ENCODE results near the gene TBCK. TPM values are rescaled to one million over a fixed set of nuclear protein-coding genes. Genes with fewer than 3 reads are reported as not detected.
"Not testable (repeated sequence)": the region's sequence is repeated elsewhere in the genome, so short reads cannot be mapped to it uniquely, and the experiment has no call there.

The TBCK gene
- total and polyA plus RNA-seq, 2 donors (not counting 3 experiments of a cell fraction or from before 2014, with no cell fraction given) = 18.2 to 38.6 TPM

DNA sequence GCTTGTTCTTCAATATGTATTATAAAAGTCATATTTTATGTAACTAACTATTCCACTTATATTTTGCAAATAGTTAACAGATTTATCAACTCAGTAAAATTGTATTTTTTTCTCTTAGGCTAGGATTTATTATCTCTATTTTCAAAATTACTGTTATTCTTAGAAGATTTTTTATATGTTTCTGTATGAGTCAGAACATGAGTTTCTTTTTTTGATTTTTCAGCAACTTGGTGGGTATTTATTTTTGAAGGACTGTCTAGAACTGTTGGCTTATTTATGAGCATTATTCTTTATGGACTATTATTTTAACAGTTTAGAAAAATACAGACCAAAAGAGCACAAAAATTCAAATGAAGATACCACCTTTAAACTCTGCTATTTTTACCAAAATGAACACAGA is 7.1 kb upstream of the TBCK start:
- Histone ChIP-seq H3K4me3 (replicated peaks in 1 of 3; ENCODE audit: insufficient read depth in 1 of 3, low read depth in 1 of 3, low read length in 3 of 3) (no peak overlapping the region), H3K9me3 (replicated peaks; ENCODE audit: control insufficient read depth, insufficient read depth, low read length) (no peaks in the 10 kb centered on the region), H3K27me3 (ENCODE audit: control insufficient read depth in 2 of 2, insufficient read depth in 2 of 2, low read length in 2 of 2) (no peaks in the 10 kb centered on the region), H4K20me1 (replicated peaks; ENCODE audit: control insufficient read depth, extremely low read depth, insufficient read depth, low read length) (peaks cover 3% of the 10 kb centered on the region), H3K9me1 (replicated peaks; ENCODE audit: control insufficient read depth, extremely low read depth, insufficient read depth, low read length) (no peaks in the 10 kb centered on the region), H3K4me2 (ENCODE audit: insufficient read depth, low read length) (no peak overlapping the region), H3K4me1 (ENCODE audit: control insufficient read depth, extremely low read depth, insufficient read depth, low read length) (no peaks in the 10 kb centered on the region), H3K79me2 (ENCODE audit: control insufficient read depth, insufficient read depth, low read length) (peaks cover 37% of the 10 kb centered on the region), H3K27ac (ENCODE audit: insufficient read depth, low read depth, low read length) (no peak overlapping the region), H3K9ac (replicated peaks; ENCODE audit: extremely low read depth, insufficient read depth, low read length) (no peak overlapping the region), H2AFZ (ENCODE audit: low read depth, low read length) (no peak overlapping the region), H3K36me3 (ENCODE audit: control insufficient read depth in 2 of 2, extremely low read depth in 1 of 2, insufficient read depth in 2 of 2, low read length in 2 of 2) (peaks cover 0 to 3% of the 10 kb centered on the region in 2 experiments)
- intact Hi-C loops (cut with micrococcal nuclease) (no loop called here), dilution Hi-C loops (cut with MboI; ENCODE audit: extremely low pct_ligation_motif_present, low sequenced_read_pairs) (no loop called here)
- BruUV-seq (replicated peaks) = no TSS peak
- POLR2A ChIA-PET = no interaction called here
- no peak for TF ChIP-seq MYC (IDR thresholded peaks at IDR 0.05; ENCODE audit: low read depth, low read length)
- TF ChIP-seq, protein P1, sequence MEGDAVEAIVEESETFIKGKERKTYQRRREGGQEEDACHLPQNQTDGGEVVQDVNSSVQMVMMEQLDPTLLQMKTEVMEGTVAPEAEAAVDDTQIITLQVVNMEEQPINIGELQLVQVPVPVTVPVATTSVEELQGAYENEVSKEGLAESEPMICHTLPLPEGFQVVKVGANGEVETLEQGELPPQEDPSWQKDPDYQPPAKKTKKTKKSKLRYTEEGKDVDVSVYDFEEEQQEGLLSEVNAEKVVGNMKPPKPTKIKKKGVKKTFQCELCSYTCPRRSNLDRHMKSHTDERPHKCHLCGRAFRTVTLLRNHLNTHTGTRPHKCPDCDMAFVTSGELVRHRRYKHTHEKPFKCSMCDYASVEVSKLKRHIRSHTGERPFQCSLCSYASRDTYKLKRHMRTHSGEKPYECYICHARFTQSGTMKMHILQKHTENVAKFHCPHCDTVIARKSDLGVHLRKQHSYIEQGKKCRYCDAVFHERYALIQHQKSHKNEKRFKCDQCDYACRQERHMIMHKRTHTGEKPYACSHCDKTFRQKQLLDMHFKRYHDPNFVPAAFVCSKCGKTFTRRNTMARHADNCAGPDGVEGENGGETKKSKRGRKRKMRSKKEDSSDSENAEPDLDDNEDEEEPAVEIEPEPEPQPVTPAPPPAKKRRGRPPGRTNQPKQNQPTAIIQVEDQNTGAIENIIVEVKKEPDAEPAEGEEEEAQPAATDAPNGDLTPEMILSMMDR (IDR thresholded peaks at IDR 0.05; ENCODE audit: extremely low read depth in 1 of 2, insufficient read depth in 1 of 2, low read depth in 1 of 2, low read length in 2 of 2) = no peak
- no peak for TF ChIP-seq POLR2AphosphoS5 (IDR thresholded peaks at IDR 0.05; ENCODE audit: insufficient read depth, low read depth, low read length)
- TF ChIP-seq FOS (IDR thresholded peaks at IDR 0.05; ENCODE audit: borderline replicate concordance, insufficient read depth, low read length) = no peak
- no peak for TF ChIP-seq GATA2 (IDR thresholded peaks at IDR 0.05; ENCODE audit: insufficient read depth, insufficient read length, low read depth, low read length)
- TF ChIP-seq, protein P2, sequence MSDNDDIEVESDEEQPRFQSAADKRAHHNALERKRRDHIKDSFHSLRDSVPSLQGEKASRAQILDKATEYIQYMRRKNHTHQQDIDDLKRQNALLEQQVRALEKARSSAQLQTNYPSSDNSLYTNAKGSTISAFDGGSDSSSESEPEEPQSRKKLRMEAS (IDR thresholded peaks at IDR 0.05; ENCODE audit: insufficient read depth, insufficient read length) = no peak
- CTCF ChIA-PET = interaction anchor here (0.8 kb wide), 1 partner anchor 57 kb away, joined by 3 read pairs; no protein-coding TSS in a partner anchor
- DNase-seq (ENCODE audit: low read depth, low spot score) (no peak), FAIRE-seq (no peak)

DNA sequence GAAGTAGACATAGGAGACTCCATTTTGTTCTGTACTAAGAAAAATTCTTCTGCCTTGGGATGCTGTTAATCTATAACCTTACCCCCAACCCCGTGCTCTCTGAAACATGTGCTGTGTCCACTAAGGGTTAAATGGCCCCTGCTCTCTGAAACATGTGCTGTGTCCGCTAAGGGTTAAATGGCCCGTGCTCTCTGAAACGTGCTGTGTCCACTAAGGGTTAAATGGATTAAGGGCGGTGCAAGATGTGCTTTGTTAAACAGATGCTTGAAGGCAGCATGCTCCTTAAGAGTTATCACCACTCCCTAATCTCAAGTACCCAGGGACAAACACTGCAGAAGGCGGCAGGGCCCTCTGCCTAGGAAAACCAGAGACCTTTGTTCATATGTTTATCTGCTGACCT is 5.8 kb upstream of the TBCK start:
- CTCF ChIA-PET; intact Hi-C loops (cut with micrococcal nuclease): not testable (repeated sequence)
- peaks cover 50% of the 10 kb centered on the region for H3K79me2 ChIP-seq (ENCODE audit: control insufficient read depth, insufficient read depth, low read length)

DNA sequence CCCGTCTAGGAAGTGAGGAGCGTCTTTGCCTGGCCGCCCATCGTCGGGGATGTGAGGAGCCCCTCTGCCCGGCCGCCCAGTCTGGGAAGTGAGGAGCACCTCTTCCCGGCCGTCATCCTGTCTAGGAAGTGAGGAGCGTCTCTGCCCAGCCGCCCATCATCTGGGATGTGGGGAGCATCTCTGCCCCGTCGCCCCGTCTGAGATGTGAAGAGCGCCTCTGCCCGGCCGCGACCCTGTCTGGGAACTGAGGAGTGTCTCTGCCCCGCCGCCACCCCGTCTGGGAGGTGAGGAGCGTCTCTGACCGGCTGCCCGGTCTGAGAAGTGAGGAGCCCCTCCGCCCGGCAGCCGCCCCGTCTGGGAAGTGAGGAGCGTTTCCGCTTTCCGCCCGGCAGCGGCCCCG is 5.2 kb upstream of the TBCK start:
- H3K36me3 ChIP-seq (ENCODE audit: control insufficient read depth in 2 of 2, extremely low read depth in 1 of 2, insufficient read depth in 2 of 2, low read length in 2 of 2); DNase-seq (ENCODE audit: low read depth, low spot score); H3K4me3 ChIP-seq (replicated peaks in 1 of 3; ENCODE audit: insufficient read depth in 1 of 3, low read depth in 1 of 3, low read length in 3 of 3); H3K9me1 ChIP-seq (replicated peaks; ENCODE audit: control insufficient read depth, extremely low read depth, insufficient read depth, low read length); FAIRE-seq; intact Hi-C loops (cut with micrococcal nuclease); dilution Hi-C loops (cut with MboI; ENCODE audit: extremely low pct_ligation_motif_present, low sequenced_read_pairs); H2AFZ ChIP-seq (ENCODE audit: low read depth, low read length); H3K4me2 ChIP-seq (ENCODE audit: insufficient read depth, low read length); H3K9me3 ChIP-seq (replicated peaks; ENCODE audit: control insufficient read depth, insufficient read depth, low read length); H3K27ac ChIP-seq (ENCODE audit: insufficient read depth, low read depth, low read length); H3K27me3 ChIP-seq (ENCODE audit: control insufficient read depth in 2 of 2, insufficient read depth in 2 of 2, low read length in 2 of 2); CTCF ChIA-PET; H3K9ac ChIP-seq (replicated peaks; ENCODE audit: extremely low read depth, insufficient read depth, low read length); POLR2A ChIA-PET; BruUV-seq (replicated peaks); H4K20me1 ChIP-seq (replicated peaks; ENCODE audit: control insufficient read depth, extremely low read depth, insufficient read depth, low read length): not testable (repeated sequence)
- peaks cover 12% of the 10 kb centered on the region for H3K4me1 ChIP-seq (ENCODE audit: control insufficient read depth, extremely low read depth, insufficient read depth, low read length)
- H3K79me2 ChIP-seq (ENCODE audit: control insufficient read depth, insufficient read depth, low read length) = peaks cover 54% of the 10 kb centered on the region

More for the DNA sequence above, 5.8 kb upstream of the TBCK start:
- dilution Hi-C loops (cut with MboI; ENCODE audit: extremely low pct_ligation_motif_present, low sequenced_read_pairs); POLR2A ChIA-PET; H3K4me3 ChIP-seq (replicated peaks in 1 of 3; ENCODE audit: insufficient read depth in 1 of 3, low read depth in 1 of 3, low read length in 3 of 3); DNase-seq (ENCODE audit: low read depth, low spot score); FAIRE-seq; H3K27me3 ChIP-seq (ENCODE audit: control insufficient read depth in 2 of 2, insufficient read depth in 2 of 2, low read length in 2 of 2); H3K9me1 ChIP-seq (replicated peaks; ENCODE audit: control insufficient read depth, extremely low read depth, insufficient read depth, low read length); H3K9ac ChIP-seq (replicated peaks; ENCODE audit: extremely low read depth, insufficient read depth, low read length); H4K20me1 ChIP-seq (replicated peaks; ENCODE audit: control insufficient read depth, extremely low read depth, insufficient read depth, low read length); H3K4me2 ChIP-seq (ENCODE audit: insufficient read depth, low read length); H3K9me3 ChIP-seq (replicated peaks; ENCODE audit: control insufficient read depth, insufficient read depth, low read length); H3K27ac ChIP-seq (ENCODE audit: insufficient read depth, low read depth, low read length); BruUV-seq (replicated peaks); H3K36me3 ChIP-seq (ENCODE audit: control insufficient read depth in 2 of 2, extremely low read depth in 1 of 2, insufficient read depth in 2 of 2, low read length in 2 of 2); H2AFZ ChIP-seq (ENCODE audit: low read depth, low read length): not testable (repeated sequence)
- peaks cover 12% of the 10 kb centered on the region for H3K4me1 ChIP-seq (ENCODE audit: control insufficient read depth, extremely low read depth, insufficient read depth, low read length)
